Astrocyte of the cerebellum (primary cell): ENCODE measurements around the gene TANC1.

Experiments
- DNase-seq: peaks from one replicate; pipeline ENCODE4 v3.0.0-alpha.2; 2011; ENCODE audit warnings: low read depth
- H3K4me3 ChIP-seq: 2 replicates; pipeline ENCODE4 v1.5.1; 2011; ENCODE audit warnings: mild to moderate bottlenecking, low read depth, low read length, moderate library complexity
- CTCF ChIP-seq: IDR thresholded peaks from 2 replicates; pipeline ENCODE4 v1.5.1; 2012; ENCODE audit warnings: low read length, low read depth, moderate library complexity, mild to moderate bottlenecking; ENCODE audit errors: missing control alignments
- in situ Hi-C: cut with HindIII; loops from 2 replicates; pipeline ENCODE4 v1.10.0; 2017; ENCODE audit warnings: low sequenced_read_pairs

TANC1 gene

GRCh38 chr2:159067971-159068370 is 99.5 kb downstream of the TANC1 start:
- in situ Hi-C loops = no loop called here
- no peak for TF ChIP-seq CTCF
- DNase-seq = no peak
- H3K4me3 ChIP-seq = no peak overlapping the region

- in situ Hi-C loops = no loop called here
- no peak for TF ChIP-seq CTCF
- H3K4me3 ChIP-seq = no peak overlapping the region
- no peak for DNase-seq
Measured at GRCh38 chr2:159069229-159069628, 100.8 kb downstream of the TANC1 start.

GRCh38 chr2:159070235-159070634 is 101.8 kb downstream of the TANC1 start:
- DNase-seq = no peak
- no peak overlapping the region for H3K4me3 ChIP-seq
- in situ Hi-C loops = no loop called here
- no peak for TF ChIP-seq CTCF

GRCh38 chr2:159071190-159071915 is 102.9 kb downstream of the TANC1 start:
- no peak for TF ChIP-seq CTCF
- DNase-seq = peak; percentile 65
- in situ Hi-C loops = no loop called here
- H3K4me3 ChIP-seq = no peak overlapping the region

GRCh38 chr2:159072795-159073194 is 104.4 kb downstream of the TANC1 start:
- H3K4me3 ChIP-seq = no peak overlapping the region
- no peak for TF ChIP-seq CTCF
- in situ Hi-C loops = no loop called here
- DNase-seq = peak; percentile 43

- in situ Hi-C loops = no loop called here
- no peak for TF ChIP-seq CTCF
- no peak for DNase-seq
- no peak overlapping the region for H3K4me3 ChIP-seq
Measured at GRCh38 chr2:159073256-159073655, 104.8 kb downstream of the TANC1 start.
